ENCODE results near the gene ARL5C.

Gene ARL5C

DNA sequence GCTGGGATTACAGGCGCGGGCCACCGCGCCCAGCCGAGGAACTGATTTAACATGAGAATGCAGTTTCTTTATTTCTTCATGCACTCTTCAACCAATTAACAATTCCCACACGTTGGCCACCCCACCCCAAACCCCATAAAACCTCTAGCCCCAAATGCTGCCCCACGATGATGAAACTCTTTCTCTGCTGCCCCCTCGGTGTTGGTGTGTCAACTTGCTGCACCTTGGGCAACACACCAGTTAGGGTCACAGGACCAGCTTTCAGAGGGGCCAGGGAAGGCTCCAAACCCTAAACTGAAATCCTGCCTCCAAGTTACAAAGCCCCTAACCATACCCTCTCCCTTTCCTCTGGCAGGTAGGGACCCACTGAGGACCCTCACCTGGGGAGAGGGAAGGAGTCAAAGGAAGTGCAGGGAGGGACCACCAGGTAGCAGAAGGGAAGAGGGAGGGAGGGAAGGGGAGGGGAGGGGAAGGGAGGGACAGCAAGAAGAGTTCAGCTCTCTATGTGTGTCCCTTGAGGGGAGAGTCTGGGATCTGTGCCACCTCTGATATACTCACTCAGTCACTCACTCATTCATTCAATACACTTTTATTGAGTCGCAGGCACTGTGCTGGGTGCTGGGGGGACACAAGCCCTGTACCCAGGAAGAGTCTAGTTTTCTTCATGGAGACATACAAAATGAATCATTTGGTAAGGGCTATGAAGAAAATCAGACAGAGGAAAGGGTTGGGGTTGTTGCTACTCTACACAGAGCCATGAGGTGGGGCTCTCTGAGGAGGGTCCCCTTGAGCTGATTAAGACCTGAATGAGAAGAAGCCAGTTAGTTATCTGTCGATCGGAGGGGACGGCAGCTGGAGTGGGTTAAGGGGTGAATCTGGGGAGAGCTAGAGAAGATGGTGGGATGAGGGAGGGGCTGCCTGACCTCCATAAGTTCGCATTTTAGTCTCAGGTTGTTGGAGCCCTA lies 18.5 kb downstream of the ARL5C start:
- DNase-seq (ENCODE audit: insufficient read length) = no peak
- no peak for FAIRE-seq
- no peak for TF ChIP-seq TAF1 (IDR thresholded peaks at IDR 0.05; ENCODE audit: borderline replicate concordance, low read depth, low read length)

DNA sequence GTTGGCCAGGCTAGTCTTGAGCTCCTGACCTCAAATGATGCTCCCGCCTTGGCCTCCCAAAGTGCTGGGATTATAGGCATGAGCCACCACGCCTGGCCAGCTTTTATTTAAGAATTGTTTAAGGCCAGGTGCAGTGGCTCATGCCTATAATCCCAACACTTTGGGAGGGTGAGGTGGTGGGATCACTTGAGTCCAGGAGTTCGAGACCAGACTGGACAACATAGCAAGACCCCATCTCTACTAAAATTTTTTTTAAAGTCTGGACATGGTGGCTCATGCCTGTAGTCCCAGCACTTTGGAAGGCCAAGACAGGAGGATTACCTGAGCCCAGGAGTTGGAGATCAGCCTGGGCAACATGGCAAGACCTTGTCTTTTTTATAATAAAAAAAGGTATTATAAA lies 19.7 kb downstream of the ARL5C start:
- DNase-seq (ENCODE audit: insufficient read length) (no peak), FAIRE-seq (no peak)
- TF ChIP-seq POLR2AphosphoS5 (IDR thresholded peaks at IDR 0.05; ENCODE audit: low read depth, low read length) (no peak), POLR2A (IDR thresholded peaks at IDR 0.05; ENCODE audit: low read depth, low read length) (no peak), TAF1 (IDR thresholded peaks at IDR 0.05; ENCODE audit: borderline replicate concordance, low read depth, low read length) (no peak)

DNA sequence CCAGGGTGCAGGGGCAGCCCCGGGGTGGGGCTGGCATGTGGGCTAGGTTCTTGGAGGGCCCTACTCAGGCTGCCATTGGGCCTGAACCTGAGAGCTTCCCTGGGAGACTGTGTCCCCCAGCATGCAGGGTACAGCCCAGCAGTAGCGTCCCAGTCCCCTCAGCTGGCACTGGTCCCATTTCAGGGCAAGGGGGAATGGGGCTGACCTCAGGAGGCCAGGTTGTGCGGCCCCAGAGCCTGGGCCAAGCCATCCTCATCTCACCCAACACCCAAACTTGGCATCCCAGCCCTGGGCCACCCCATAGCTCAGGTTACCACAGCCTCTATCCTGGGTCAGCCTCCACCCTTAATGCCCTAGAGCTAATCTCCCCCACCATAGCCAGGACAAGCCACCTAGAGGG lies 20.8 kb downstream of the ARL5C start:
- DNase-seq (ENCODE audit: insufficient read length) (no peak), FAIRE-seq (no peak)
- TF ChIP-seq POLR2A (IDR thresholded peaks at IDR 0.05; ENCODE audit: low read depth, low read length) (no peak), POLR2AphosphoS5 (IDR thresholded peaks at IDR 0.05; ENCODE audit: low read depth, low read length) (no peak), TAF1 (IDR thresholded peaks at IDR 0.05; ENCODE audit: borderline replicate concordance, low read depth, low read length) (no peak)

DNA sequence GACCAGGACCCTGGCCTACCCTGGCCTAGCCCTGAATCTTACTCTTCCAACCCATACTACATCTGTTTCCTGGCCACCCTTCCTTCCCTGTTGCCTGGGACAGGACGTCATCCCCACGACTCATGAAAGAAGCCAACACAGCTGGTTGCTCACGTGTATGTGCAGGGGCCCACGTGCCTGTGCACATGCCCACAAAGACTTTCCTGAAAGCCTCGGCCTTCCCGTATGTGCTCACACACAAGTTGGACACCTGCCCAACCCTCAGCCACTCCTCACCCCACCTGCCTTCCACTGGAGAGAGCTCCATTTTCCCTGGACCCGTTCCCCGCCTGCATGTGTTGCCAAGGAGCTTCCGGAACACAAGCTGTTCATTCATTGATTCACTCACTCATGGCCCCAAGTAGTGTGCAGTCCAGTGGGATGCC lies 21.5 kb downstream of the ARL5C start:
- FAIRE-seq (no peak), DNase-seq (ENCODE audit: insufficient read length) (no peak)
- TF ChIP-seq POLR2A (IDR thresholded peaks at IDR 0.05; ENCODE audit: low read depth, low read length) = no peak
- no peak for TF ChIP-seq POLR2AphosphoS5 (IDR thresholded peaks at IDR 0.05; ENCODE audit: low read depth, low read length)
- TF ChIP-seq TAF1 (IDR thresholded peaks at IDR 0.05; ENCODE audit: borderline replicate concordance, low read depth, low read length) = no peak

DNA sequence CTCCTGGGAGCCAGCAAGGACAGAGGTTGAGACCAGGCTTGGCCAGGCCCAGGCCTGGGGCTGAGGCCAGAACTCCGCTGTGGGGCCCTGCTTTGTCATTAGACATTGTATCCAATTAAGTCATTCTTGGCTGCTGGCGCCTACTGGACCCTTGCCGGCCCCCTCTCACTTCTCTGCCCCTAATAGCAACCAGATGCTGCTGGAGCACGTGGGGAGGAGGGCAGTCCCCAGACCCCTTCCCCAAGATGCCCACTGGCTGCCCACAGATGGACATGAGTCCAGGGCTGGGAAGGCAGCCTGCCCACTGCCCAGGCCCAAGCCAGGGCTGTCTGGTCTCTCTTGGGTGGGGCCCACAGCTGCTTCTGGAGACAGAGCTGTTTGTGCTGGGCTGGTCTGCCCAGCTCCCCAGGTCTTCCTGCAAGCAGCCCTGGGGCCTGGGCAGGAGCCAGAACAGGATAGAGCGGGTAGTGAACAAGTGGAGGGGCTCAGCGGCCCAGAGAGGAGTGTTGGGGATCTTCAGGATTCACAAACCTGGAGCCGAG lies 22.3 kb downstream of the ARL5C start:
- FAIRE-seq = no peak
- TF ChIP-seq POLR2AphosphoS5 (IDR thresholded peaks at IDR 0.05; ENCODE audit: low read depth, low read length) = no peak
- no peak for TF ChIP-seq TAF1 (IDR thresholded peaks at IDR 0.05; ENCODE audit: borderline replicate concordance, low read depth, low read length)
- TF ChIP-seq POLR2A (IDR thresholded peaks at IDR 0.05; ENCODE audit: low read depth, low read length) = no peak
- DNase-seq (ENCODE audit: insufficient read length) = no peak

DNA sequence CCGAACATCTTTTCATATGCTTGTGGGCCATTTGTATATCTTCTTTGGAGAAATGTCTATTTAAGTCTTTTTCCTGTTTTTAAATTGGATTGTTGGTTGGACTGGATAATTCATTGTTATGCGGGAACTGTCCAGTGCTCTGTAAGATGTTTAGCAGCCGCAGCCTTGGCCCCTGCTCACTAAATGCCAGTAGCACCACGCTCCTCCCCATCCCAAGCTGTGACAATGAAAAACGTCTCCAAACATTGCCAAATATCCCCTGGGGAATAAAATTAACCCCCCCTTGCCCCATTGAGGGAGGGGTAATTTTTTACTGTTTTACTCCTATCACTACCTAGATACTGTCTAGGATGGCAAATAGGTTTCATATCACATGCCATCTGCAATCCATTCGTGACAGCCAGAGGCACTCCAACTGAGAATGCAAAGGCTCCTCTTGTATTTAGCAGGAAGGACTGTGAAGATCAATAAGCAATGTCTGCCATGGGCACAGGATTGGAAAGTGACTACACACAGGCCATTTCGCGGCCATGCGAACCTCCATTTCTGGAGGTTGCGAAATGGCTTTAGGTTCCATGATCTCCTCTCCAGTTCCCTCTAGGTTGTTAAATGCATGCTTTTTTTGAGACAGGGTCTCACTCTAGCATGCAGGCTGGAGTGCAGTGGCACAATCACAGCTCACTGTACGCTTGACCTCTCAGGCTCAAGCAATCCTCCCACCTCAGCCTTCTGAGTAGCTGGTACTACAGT lies 23.9 kb downstream of the ARL5C start:
- FAIRE-seq = no peak
- no peak for DNase-seq (ENCODE audit: insufficient read length)
- TF ChIP-seq POLR2AphosphoS5 (IDR thresholded peaks at IDR 0.05; ENCODE audit: low read depth, low read length) (no peak), TAF1 (IDR thresholded peaks at IDR 0.05; ENCODE audit: borderline replicate concordance, low read depth, low read length) (no peak), POLR2A (IDR thresholded peaks at IDR 0.05; ENCODE audit: low read depth, low read length) (no peak)

DNA sequence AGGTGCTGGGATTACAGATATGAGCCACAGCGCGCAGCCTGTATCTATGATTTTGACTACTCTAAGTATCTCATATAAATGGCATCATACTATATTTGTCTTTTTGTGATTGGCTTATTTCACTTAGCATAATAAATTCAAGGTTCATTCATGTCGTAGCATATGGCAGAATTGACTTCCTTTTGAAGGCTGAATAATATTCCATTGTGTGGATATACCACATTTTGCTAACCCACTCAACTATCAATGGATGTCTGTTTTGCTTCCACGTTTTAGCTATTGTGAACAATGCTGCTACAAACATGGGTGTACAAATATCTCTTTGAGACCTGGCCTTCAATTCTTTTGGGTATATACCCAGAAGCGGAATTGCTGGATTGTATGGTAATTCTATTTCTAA lies 24.7 kb downstream of the ARL5C start:
- DNase-seq (ENCODE audit: insufficient read length) (no peak), FAIRE-seq (no peak)
- TF ChIP-seq POLR2AphosphoS5 (IDR thresholded peaks at IDR 0.05; ENCODE audit: low read depth, low read length) (no peak), POLR2A (IDR thresholded peaks at IDR 0.05; ENCODE audit: low read depth, low read length) (no peak), TAF1 (IDR thresholded peaks at IDR 0.05; ENCODE audit: borderline replicate concordance, low read depth, low read length) (no peak)

DNA sequence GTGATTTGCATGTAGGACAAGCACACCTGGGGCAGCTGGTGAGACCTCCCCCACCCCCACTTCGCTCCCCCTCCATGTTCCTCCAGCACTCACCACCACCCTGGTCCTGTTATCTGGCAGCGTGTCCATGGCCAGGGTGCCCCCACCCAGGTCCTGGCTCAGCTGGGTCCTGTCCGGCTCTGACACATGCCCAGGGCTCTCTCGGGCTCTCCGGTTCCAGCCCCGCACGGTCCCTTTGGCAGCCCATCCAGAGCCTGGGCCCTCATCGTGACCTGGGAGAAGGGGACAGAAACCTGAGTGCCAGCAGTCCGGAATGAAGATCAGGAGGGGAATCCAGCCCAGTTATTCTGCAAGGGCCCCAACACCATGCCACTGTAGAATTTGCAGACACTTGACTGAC lies 26.4 kb downstream of the ARL5C start:
- DNase-seq (ENCODE audit: insufficient read length) = no peak
- FAIRE-seq = no peak
- no peak for TF ChIP-seq POLR2A (IDR thresholded peaks at IDR 0.05; ENCODE audit: low read depth, low read length)
- no peak for TF ChIP-seq TAF1 (IDR thresholded peaks at IDR 0.05; ENCODE audit: borderline replicate concordance, low read depth, low read length)
- TF ChIP-seq POLR2AphosphoS5 (IDR thresholded peaks at IDR 0.05; ENCODE audit: low read depth, low read length) = no peak

DNA sequence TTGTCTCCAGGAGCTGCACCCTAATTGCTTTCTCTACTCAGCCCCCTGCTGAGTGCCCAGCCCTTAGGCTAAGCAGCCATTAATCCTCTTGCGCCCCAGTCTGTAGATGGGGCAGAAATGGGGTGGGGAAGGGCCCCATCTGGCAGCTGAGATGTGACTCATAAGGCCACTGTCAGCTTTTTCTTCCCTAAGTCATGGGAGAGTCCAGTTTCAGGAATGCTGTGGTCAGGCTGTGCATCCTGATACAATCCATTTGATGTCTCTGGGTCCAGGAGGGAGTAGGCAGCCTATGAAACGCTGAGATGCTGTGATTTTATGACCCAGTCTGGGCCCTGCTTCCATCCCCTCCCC lies 26.8 kb downstream of the ARL5C start:
- no peak for DNase-seq (ENCODE audit: insufficient read length)
- FAIRE-seq = no peak
- TF ChIP-seq POLR2A (IDR thresholded peaks at IDR 0.05; ENCODE audit: low read depth, low read length) = no peak
- TF ChIP-seq POLR2AphosphoS5 (IDR thresholded peaks at IDR 0.05; ENCODE audit: low read depth, low read length) = no peak
- TF ChIP-seq TAF1 (IDR thresholded peaks at IDR 0.05; ENCODE audit: borderline replicate concordance, low read depth, low read length) = no peak

DNA sequence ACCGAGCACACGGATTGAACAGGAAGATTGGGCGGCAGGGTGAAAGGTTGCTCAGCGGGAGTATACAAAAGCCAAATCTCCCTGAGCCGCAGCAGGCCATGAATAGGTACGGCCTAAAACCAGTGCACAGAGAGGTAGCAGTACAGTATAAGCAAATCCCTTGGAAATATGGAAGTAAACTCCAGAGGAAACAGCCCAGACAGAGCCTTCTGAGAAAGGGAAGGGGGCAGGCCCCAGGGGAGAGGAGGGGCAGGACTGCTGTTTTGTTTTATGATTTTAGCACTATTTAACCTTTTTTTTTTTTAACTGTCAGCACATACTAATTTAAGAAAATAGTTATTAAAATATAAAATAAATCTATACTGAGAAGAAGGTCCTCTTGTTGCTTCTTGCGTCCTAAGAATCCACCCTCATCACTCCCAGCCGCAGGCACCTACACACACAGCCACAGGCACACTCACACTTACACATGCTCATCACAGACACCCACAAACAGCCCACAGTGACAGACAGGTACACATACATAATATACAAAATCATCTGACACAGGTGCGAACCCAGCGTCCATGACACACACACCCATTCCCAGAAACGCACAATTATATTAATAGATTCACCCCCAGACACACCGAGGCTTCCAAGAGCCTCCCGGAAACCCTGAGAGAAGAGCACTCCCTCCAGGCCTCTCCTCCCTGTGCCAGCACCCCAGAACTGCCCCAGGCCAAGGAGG lies 27.4 kb downstream of the ARL5C start:
- TF ChIP-seq POLR2AphosphoS5 (IDR thresholded peaks at IDR 0.05; ENCODE audit: low read depth, low read length) (no peak), POLR2A (IDR thresholded peaks at IDR 0.05; ENCODE audit: low read depth, low read length) (no peak), TAF1 (IDR thresholded peaks at IDR 0.05; ENCODE audit: borderline replicate concordance, low read depth, low read length) (no peak)
- no peak for DNase-seq (ENCODE audit: insufficient read length)
- no peak for FAIRE-seq

DNA sequence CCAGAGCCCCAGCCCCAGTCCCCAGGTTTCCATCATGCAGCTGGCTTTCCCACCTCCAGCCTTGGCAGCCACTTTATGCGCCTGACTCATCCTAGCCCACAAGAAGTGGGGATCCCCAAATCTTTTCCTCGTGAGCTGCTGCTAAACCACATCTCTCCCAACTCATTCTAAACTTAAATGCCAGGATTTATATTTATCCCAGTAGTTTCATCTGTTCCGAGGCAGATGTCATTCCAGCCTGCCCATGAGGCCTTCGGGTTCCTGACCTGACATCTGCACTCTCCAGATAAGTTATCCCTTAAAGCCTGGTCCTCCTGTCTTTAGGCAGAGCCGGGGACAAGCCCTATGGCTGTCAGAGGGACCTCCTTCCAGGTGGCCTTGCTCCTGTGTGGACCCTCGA lies 31.1 kb downstream of the ARL5C start:
- DNase-seq (ENCODE audit: insufficient read length) (no peak), FAIRE-seq (no peak)
- TF ChIP-seq TAF1 (IDR thresholded peaks at IDR 0.05; ENCODE audit: borderline replicate concordance, low read depth, low read length) (no peak), POLR2A (IDR thresholded peaks at IDR 0.05; ENCODE audit: low read depth, low read length) (no peak), POLR2AphosphoS5 (IDR thresholded peaks at IDR 0.05; ENCODE audit: low read depth, low read length) (no peak)

Data from GM12892 (cell line).